HepG2 (cell line): ENCODE data around the gene PXDC1. TPM values are rescaled to one million over a fixed set of nuclear protein-coding genes. Genes with fewer than 3 reads are reported as not detected.

Experiments
- ETS1 ChIP-seq: sonication (generic); formaldehyde crosslinking; IDR thresholded peaks from 2 replicates; pipeline ENCODE4 v1.4.0; 2020; ENCODE audit warnings: missing genetic modification reagents
- ETV6 ChIP-seq: sonication (generic); formaldehyde crosslinking; conservative IDR thresholded peaks from 2 replicates; pipeline ENCODE4 v1.4.0; 2020; ENCODE audit warnings: missing genetic modification reagents
- EZH2 ChIP-seq: conservative IDR thresholded peaks from 2 replicates; pipeline ENCODE4 v1.6.1; 2012; ENCODE audit warnings: mild to moderate bottlenecking, low read depth, low read length, moderate library complexity
- FOSL2 ChIP-seq: sonication (generic); formaldehyde crosslinking; IDR thresholded peaks from 2 replicates; pipeline ENCODE4 v1.4.0; 2020; ENCODE audit warnings: missing genetic modification reagents
- JUND ChIP-seq: sonication (generic); formaldehyde crosslinking; IDR thresholded peaks from 2 replicates; pipeline ENCODE4 v1.8.0; 2022; ENCODE audit warnings: mild to moderate bottlenecking, missing genetic modification reagents
- PITX1 ChIP-seq: sonication (generic); formaldehyde crosslinking; IDR thresholded peaks from 2 replicates; pipeline ENCODE4 v1.5.1; 2020; ENCODE audit warnings: mild to moderate bottlenecking, missing genetic modification reagents
- RFXANK ChIP-seq: IDR thresholded peaks from 2 replicates; pipeline ENCODE4 v1.6.1; 2016
- TFE3 ChIP-seq: IDR thresholded peaks from 2 replicates; pipeline ENCODE4 v1.6.1; 2016
- THAP11 ChIP-seq: IDR thresholded peaks from 2 replicates; pipeline ENCODE4 v1.6.1; 2016; ENCODE audit warnings: missing biosample characterization, missing genetic modification reagents
- U2AF1 ChIP-seq: fragments of 200-400 bp; formaldehyde crosslinking; optimal IDR thresholded peaks from 2 replicates; pipeline ENCODE3; 2017; ENCODE audit warnings: mild to moderate bottlenecking, low read depth, low read length
- YEATS2 ChIP-seq: sonication (generic); formaldehyde crosslinking; IDR thresholded peaks from 2 replicates; pipeline ENCODE4 v1.4.0; 2020; ENCODE audit warnings: missing genetic modification reagents, borderline replicate concordance
- ZBTB8A ChIP-seq: sonication (generic); formaldehyde crosslinking; IDR thresholded peaks from 2 replicates; pipeline ENCODE4 v1.4.0; 2020; ENCODE audit warnings: mild to moderate bottlenecking, low read depth, missing genetic modification reagents, borderline replicate concordance
- ZNF142 ChIP-seq: sonication (generic); formaldehyde crosslinking; IDR thresholded peaks from 2 replicates; pipeline ENCODE4 v1.4.0; 2020; ENCODE audit warnings: missing genetic modification reagents
- ZNF263 ChIP-seq: sonication (generic); formaldehyde crosslinking; IDR thresholded peaks from 2 replicates; pipeline ENCODE4 v1.4.0; 2020; ENCODE audit warnings: missing genetic modification reagents
- ZNF512 ChIP-seq: sonication (generic); formaldehyde crosslinking; IDR thresholded peaks from 2 replicates; pipeline ENCODE4 v1.4.0; 2020; ENCODE audit warnings: mild to moderate bottlenecking, missing genetic modification reagents
- ZNF691 ChIP-seq: sonication (generic); formaldehyde crosslinking; IDR thresholded peaks from 2 replicates; pipeline ENCODE4 v1.4.0; 2020; ENCODE audit warnings: missing genetic modification reagents, low read depth, mild to moderate bottlenecking, borderline replicate concordance
- ZNF703 ChIP-seq: sonication (generic); formaldehyde crosslinking; IDR thresholded peaks from 2 replicates; pipeline ENCODE4 v1.5.1; 2020; ENCODE audit warnings: missing genetic modification reagents, mild to moderate bottlenecking, moderate library complexity, borderline replicate concordance
- ZNF782 ChIP-seq: sonication (generic); formaldehyde crosslinking; IDR thresholded peaks from 2 replicates; pipeline ENCODE4 v1.4.0; 2020; ENCODE audit warnings: missing genetic modification reagents, mild to moderate bottlenecking, borderline replicate concordance
- polyA plus RNA-seq, 8 experiments: library from polyadenylated mRNA; depleted of rRNA in 3 of 8; stranded (reverse) in 7 of 8; unstranded in 1 of 8; fragments of >200 nt; fragmentation: Illumina TruSeq in 4 of 8; extraction: Trizol in 4 of 8; gene quantifications; 2 replicates each; pipeline versions ENCODE4 v1.2.1 to v1.2.3, GENCODE V29; 2011 to 2016; ENCODE audit warnings: low read depth in 4 of 8, missing spikeins in 1 of 8, mixed read lengths in 1 of 8; ENCODE audit not compliant: insufficient read depth in 1 of 8
- total RNA-seq, 5 experiments: library from RNA; depleted of rRNA; stranded (reverse); fragments of >200 nt; fragmentation: Illumina TruSeq; extraction: Trizol; gene quantifications; 2 replicates each; pipeline ENCODE4 v1.2.3, GENCODE V29; 2016; ENCODE audit warnings: low read depth in 1 of 5

PXDC1 gene
- total and polyA plus RNA-seq, 2 of the 13 experiments (the other 11 are each of a cell fraction or from before 2014, with no cell fraction given), result 32.4 to 34.7 TPM

- TF ChIP-seq ZNF142 (CRISPR knock-in tag), result no peak
- TF ChIP-seq ZNF512 (CRISPR knock-in tag), result no peak
- TF ChIP-seq THAP11 (CRISPR knock-in tag), result peak; percentile 52; the same call in 1 of the 2 replicates
- peak; percentile 40 for TF ChIP-seq U2AF1
- peak; percentile 46 for TF ChIP-seq PITX1 (CRISPR knock-in tag)
- peak; percentile 83; the same call in 1 of the 2 replicates for TF ChIP-seq ZNF691 (CRISPR knock-in tag)
- 0 out of 2 replicates have a peak, but pooled peaks have one; percentile 5 for TF ChIP-seq YEATS2 (CRISPR knock-in tag)
- TF ChIP-seq ZNF703, result peak; percentile 61; the same call in 1 of the 2 replicates
- TF ChIP-seq ZNF782 (CRISPR knock-in tag), result 0 out of 2 replicates have a peak, but pooled peaks have one; percentile 53
- TF ChIP-seq ETV6, result no peak
- TF ChIP-seq EZH2, result no peak
- TF ChIP-seq ZNF263 (CRISPR knock-in tag), result no peak; the same call in 1 of the 2 replicates
- no peak for TF ChIP-seq ZBTB8A
- TF ChIP-seq RFXANK (CRISPR knock-in tag), result no peak
- TF ChIP-seq JUND, result no peak
- no peak; the same call in 1 of the 2 replicates for TF ChIP-seq ETS1 (CRISPR knock-in tag)
- TF ChIP-seq TFE3 (CRISPR knock-in tag), result peak; percentile 88
- TF ChIP-seq FOSL2 (CRISPR knock-in tag), result no peak
These were observed 1.0 kb downstream of the PXDC1 start (continued) for GRCh38 chr6:3750317-3751076.
